GM12878 (cell line): ENCODE measurements around the gene RDH16. TPM values are rescaled to one million over a fixed set of nuclear protein-coding genes. Genes with fewer than 3 reads are reported as not detected.

Experiments used
- ATAC-seq: fragments of 200-7000 bp; cut with Tn5 transposase; 3 replicates; pipeline ENCODE4 v1.9.1; 2020; ENCODE audit warnings: mild to moderate bottlenecking, moderate library complexity
- BruUV-seq: library from RNA; stranded (reverse); fragments of 400-500 nt; replicated peaks from 2 replicates; lab custom pipeline; 2021; lab: Mats Ljungman, UMichigan
- CTCF ChIA-PET: fragments of 300-600 bp; sonication (Branson Sonifier 250); formaldehyde crosslinking; extraction: SDS; loops from one replicate; lab custom pipeline; 2021; ENCODE audit warnings: inconsistent platforms; lab: Yijun Ruan, JAX
- POLR2A ChIA-PET: fragments of 350-600 bp; formaldehyde crosslinking; extraction: SDS; loops from one replicate; lab custom pipeline; 2021; ENCODE audit warnings: inconsistent platforms; lab: Charles Lee
- RAD21 ChIA-PET: fragments of 300-600 bp; sonication (Branson Sonifier 250); formaldehyde crosslinking; loops from one replicate; lab custom pipeline; 2023; ENCODE audit warnings: antibody characterized with exemption; ENCODE audit not compliant: unreplicated experiment; lab: Charles Lee
- SMC1A ChIA-PET: fragments of 300-600 bp; sonication (Branson Sonifier 250); formaldehyde crosslinking; loops from one replicate; lab custom pipeline; 2023; ENCODE audit not compliant: unreplicated experiment, uncharacterized antibody; lab: Charles Lee
- DNase-seq: peaks from one replicate; pipeline ENCODE4 v3.0.0-alpha.2; 2011; ENCODE audit warnings: low read depth, low spot score
- FAIRE-seq: peaks from 3 replicates; lab custom pipeline; 2011; peaks lifted over from hg19 to GRCh38; lab: Jason Lieb, UNC
- H2AFZ ChIP-seq: 2 replicates; pipeline ENCODE4 v1.6.0; 2011; ENCODE audit warnings: low read depth, low read length, control low read depth; ENCODE audit not compliant: control insufficient read depth
- H3K27ac ChIP-seq: 2 replicates; pipeline ENCODE4 v1.5.1; 2011; ENCODE audit warnings: control low read depth; ENCODE audit not compliant: control insufficient read depth, insufficient read depth
- H3K27me3 ChIP-seq, 2 experiments: replicated peaks in 1 of 2; 2 replicates each; pipeline versions ENCODE4 v1.6.0 to v1.6.1; 2011; ENCODE audit warnings: low read length in 1 of 2; ENCODE audit not compliant: control insufficient read depth in 2 of 2, insufficient read depth in 2 of 2
- H3K36me3 ChIP-seq, 2 experiments: 2 replicates each; pipeline ENCODE4 v1.5.1; 2011; ENCODE audit warnings: low read length in 1 of 2; ENCODE audit not compliant: control insufficient read depth in 2 of 2, insufficient read depth in 2 of 2
- H3K4me1 ChIP-seq: 2 replicates; pipeline ENCODE4 v1.6.1; 2011; ENCODE audit warnings: mild to moderate bottlenecking, low read length, moderate library complexity, mixed read lengths; ENCODE audit not compliant: control insufficient read depth, insufficient read depth
- H3K4me2 ChIP-seq: 2 replicates; pipeline ENCODE4 v1.6.0; 2011; ENCODE audit warnings: control low read depth; ENCODE audit not compliant: control insufficient read depth, insufficient read depth
- H3K4me3 ChIP-seq: fragments of 200-600 bp; sonication (generic); 2 replicates; pipeline ENCODE4 v1.5.1; 2016
- H3K79me2 ChIP-seq: 2 replicates; pipeline ENCODE4 v1.6.0; 2011; ENCODE audit warnings: low read length; ENCODE audit not compliant: control insufficient read depth, insufficient read depth
- H3K9ac ChIP-seq: 2 replicates; pipeline ENCODE4 v1.8.0; 2011; ENCODE audit warnings: low read length, control low read depth, mixed read lengths; ENCODE audit not compliant: control insufficient read depth, insufficient read depth
- H3K9me3 ChIP-seq: replicated peaks from 3 replicates; pipeline ENCODE4 v1.5.1; 2011; ENCODE audit warnings: mild to moderate bottlenecking, low read length; ENCODE audit not compliant: control insufficient read depth, insufficient read depth
- H4K20me1 ChIP-seq: 2 replicates; pipeline ENCODE4 v1.6.0; 2011; ENCODE audit not compliant: control insufficient read depth, insufficient read depth
- CTCF ChIP-seq, 3 experiments: IDR thresholded peaks in 2 of 3; conservative IDR thresholded peaks in 1 of 3; 2 replicates each; pipeline ENCODE4 v1.5.1; 2011; ENCODE audit warnings: low read depth in 3 of 3, low read length in 3 of 3, mild to moderate bottlenecking in 3 of 3, control low read depth in 2 of 3, moderate library complexity in 2 of 3, inconsistent platforms in 1 of 3, mixed read lengths in 1 of 3; ENCODE audit not compliant: control insufficient read depth in 2 of 3, insufficient read depth in 1 of 3; ENCODE audit errors: extremely low read depth in 1 of 3
- EZH2 ChIP-seq: IDR thresholded peaks from 2 replicates; pipeline ENCODE4 v1.6.1; 2012; ENCODE audit warnings: low read depth, mild to moderate bottlenecking, control low read depth, inconsistent platforms, low read length, borderline replicate concordance; ENCODE audit not compliant: control insufficient read depth
- FOXM1 ChIP-seq: IDR thresholded peaks from 2 replicates; pipeline ENCODE4 v1.6.1; 2012; ENCODE audit warnings: low read depth, mild to moderate bottlenecking, inconsistent platforms, low read length, moderate library complexity
- GABPA ChIP-seq: IDR thresholded peaks from 2 replicates; pipeline ENCODE4 v1.6.1; 2014; ENCODE audit warnings: antibody characterized with exemption, low read depth, mild to moderate bottlenecking, inconsistent platforms
- MTA3 ChIP-seq: IDR thresholded peaks from 2 replicates; pipeline ENCODE4 v1.6.1; 2012; ENCODE audit warnings: low read length, inconsistent platforms, borderline replicate concordance
- MYC ChIP-seq: IDR thresholded peaks from 2 replicates; pipeline ENCODE4 v1.6.1; 2011; ENCODE audit warnings: mild to moderate bottlenecking, low read length, moderate library complexity, inconsistent platforms; ENCODE audit not compliant: insufficient read depth, insufficient replicate concordance, insufficient read length, severe bottlenecking
- SIX5 ChIP-seq: IDR thresholded peaks from 2 replicates; pipeline ENCODE4 v1.6.1; 2011; ENCODE audit warnings: mild to moderate bottlenecking, low read depth, low read length, moderate library complexity; ENCODE audit not compliant: severe bottlenecking
- SRF ChIP-seq, 2 experiments: IDR thresholded peaks; 2 replicates each; pipeline ENCODE4 v1.6.1; 2011; ENCODE audit warnings: low read depth in 2 of 2, low read length in 2 of 2, mild to moderate bottlenecking in 1 of 2, moderate library complexity in 1 of 2
- ZNF274 ChIP-seq: IDR thresholded peaks from one replicate; pipeline ENCODE4 v1.8.0; 2011; ENCODE audit not compliant: insufficient read length, insufficient read depth
- WGBS: methylation state at CpG from one replicate; pipeline ENCODE4 v1.1.6; 2016; ENCODE audit warnings: low lambda C conversion rate; ENCODE audit not compliant: insufficient replicate concordance, insufficient coverage; ENCODE audit errors: missing lambda C conversion rate; 5-methylcytosine and 5-hydroxymethylcytosine counted together
- in situ Hi-C: fragments of 300-500 bp; cut with MboI; formaldehyde crosslinking; loops from 9 replicates; pipeline ENCODE4 v1.14.3; 2018; ENCODE audit warnings: mixed read lengths
- intact Hi-C: fragments of 100-400 bp; cut with micrococcal nuclease; formaldehyde crosslinking; loops from one replicate; pipeline ENCODE4 v1.14.2; 2022; ENCODE audit not compliant: unreplicated experiment
- polyA plus RNA-seq, 11 experiments: library from polyadenylated mRNA; depleted of rRNA in 4 of 11; unstranded in 6 of 11; stranded (reverse) in 5 of 11; fragments of >200 nt; fragmentation: Nextera tagmentation in 4 of 11; fragmentation: Illumina TruSeq in 1 of 11; extraction: Ambion mirVana in 4 of 11; extraction: Trizol in 1 of 11; gene quantifications; 1 replicate in 1 of 11; 2 replicates in 10 of 11; pipeline versions ENCODE4 v1.2.1 to v1.2.3, GENCODE V29; 2011 to 2016; ENCODE audit warnings: inconsistent platforms in 2 of 11, missing spikeins in 2 of 11, low read depth in 1 of 11
- total RNA-seq, 4 experiments: library from RNA; depleted of rRNA in 3 of 4; stranded (reverse); fragments of >200 nt in 3 of 4; fragmentation: Illumina TruSeq in 1 of 4; extraction: Trizol in 1 of 4; gene quantifications; 2 replicates each; pipeline versions ENCODE4 v1.2.1 to v1.2.3, GENCODE V29; 2013 to 2021

Gene RDH16
- total and polyA plus RNA-seq, 10 of the 15 experiments (the other 5 are each of a cell fraction or from before 2014, with no cell fraction given), result 0.04 to 0.31 (median 0.06) TPM

- Histone ChIP-seq H3K9ac (no peak overlapping the region), H3K27ac (no peak overlapping the region), H4K20me1 (no peaks in the 10 kb centered on the region), H3K36me3 (no peaks in the 10 kb centered on the region), H2AFZ (no peak overlapping the region), H3K4me1 (no peaks in the 10 kb centered on the region)
- ChIA-PET RAD21 (no interaction called here), POLR2A (no interaction called here)
- no peak for DNase-seq
- no peak for ATAC-seq
- no peak for TF ChIP-seq MTA3
- no peak for TF ChIP-seq MYC
- no peak for TF ChIP-seq FOXM1
- no peak for TF ChIP-seq SRF (IDR thresholded peaks at IDR 0.05; ENCODE audit: low read depth in 2 of 2, low read length in 2 of 2)
- TF ChIP-seq EZH2, result no peak
- no peak for TF ChIP-seq GABPA
- TF ChIP-seq SIX5, result no peak
- no peak for TF ChIP-seq ZNF274
- TF ChIP-seq CTCF (IDR thresholded peaks at IDR 0.05 in 2 of 3, conservative IDR thresholded peaks at IDR 0.05 in 1 of 3; ENCODE audit: control insufficient read depth in 2 of 3, extremely low read depth in 1 of 3, insufficient read depth in 1 of 3, low read depth in 3 of 3, low read length in 3 of 3), result no peak
- TF ChIP-seq, all 136 proteins: peak for 0
- 53% methylated on average over 2 of the region's 2 CpGs for WGBS
- Histone ChIP-seq H3K4me3 (no peak overlapping the region), H3K79me2 (no peaks in the 10 kb centered on the region), H3K27me3 (no peaks in the 10 kb centered on the region; a peak in 1 of 4 replicates), H3K9me3 (no peaks in the 10 kb centered on the region), H3K4me2 (no peak overlapping the region)
- FAIRE-seq, result no peak
- ChIA-PET SMC1A (no interaction called here), CTCF (interaction anchor here (0.6 to 1.3 kb wide), 3 partner anchors 14 to 188 kb away, joined by 3 read pairs; no protein-coding TSS in a partner anchor)
- BruUV-seq, result no TSS peak
- in situ Hi-C loops (no loop called here), intact Hi-C loops (no loop called here)
Observed at GRCh38 chr12:56948881-56949280, 8.5 kb downstream of the RDH16 start.
